Stimulated activated CD8-positive, alpha-beta memory T cell treated with anti-CD3 and anti-CD28 coated beads, Interleukin-12 subunit alpha, Interleukin-12 subunit beta, amount 100 ng/mL, for 1 hour (primary cell): Measurements from ENCODE around the gene PGPEP1.

Experiments
- DNase-seq: peaks from one replicate; pipeline ENCODE4 v3.0.0-alpha.2; 2020; ENCODE audit warnings: low read depth

Gene PGPEP1

GRCh38 chr19:18418029-18418482 is 77.7 kb downstream of the PGPEP1 start:
- DNase-seq = no peak

- DNase-seq = no peak
Observed at GRCh38 chr19:18418483-18419194, 78.2 kb downstream of the PGPEP1 start.

- peak; percentile 44 for DNase-seq
Observed at GRCh38 chr19:18419195-18419698, 78.8 kb downstream of the PGPEP1 start, which contains the start of gene SSBP4. SSBP4 (plus strand) TSS chr19:18419398; CDS start chr19:18419649, 251 bp downstream.
